ENCODE data around the gene VASH2.
"Not testable (repeated sequence)": the region's sequence is repeated elsewhere in the genome, so short reads cannot be mapped to it uniquely, and the experiment has no call there.

The VASH2 gene

GRCh38 chr1:212950243-212951125, at the start of gene VASH2:
VASH2 (plus strand) TSS chr1:212950541; CDS start chr1:212951543, 1,002 bp downstream.
- DNase-seq (ENCODE audit: low read depth, low spot score): peak; percentile 94

- DNase-seq (ENCODE audit: low read depth, low spot score): no peak
These were observed 49.1 kb upstream of the VASH2 start for GRCh38 chr1:212901290-212901689.

- no peak for DNase-seq (ENCODE audit: low read depth, low spot score)
These were observed 48.3 kb upstream of the VASH2 start for GRCh38 chr1:212902054-212902453.

- no peak for DNase-seq (ENCODE audit: low read depth, low spot score)
These were observed 46.7 kb upstream of the VASH2 start for GRCh38 chr1:212903664-212904063.

GRCh38 chr1:212908071-212908470, 42.3 kb upstream of the VASH2 start:
- DNase-seq (ENCODE audit: low read depth, low spot score): not testable (repeated sequence)

GRCh38 chr1:212908971-212909370, 41.4 kb upstream of the VASH2 start:
- no peak for DNase-seq (ENCODE audit: low read depth, low spot score)

DNA sequence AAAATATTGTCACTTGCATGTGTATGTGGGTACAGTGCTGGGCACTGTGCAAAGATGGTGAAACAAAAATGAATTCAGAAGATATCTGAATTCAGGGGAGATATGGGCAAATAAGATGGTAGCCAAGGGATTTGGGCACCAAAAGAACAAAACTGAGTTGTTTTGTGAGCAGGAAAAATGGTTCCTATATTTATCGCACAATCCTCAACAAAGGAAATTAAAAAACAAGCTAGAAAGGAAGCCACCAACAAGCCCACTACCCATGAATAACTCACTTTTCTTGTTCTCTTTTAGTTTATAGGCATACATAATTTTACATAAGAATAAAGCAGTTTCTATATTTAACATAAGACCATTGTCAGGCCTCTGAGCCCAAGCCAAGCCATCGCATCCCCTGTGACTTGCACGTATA, 40.7 kb upstream of the VASH2 start:
- peak; percentile 57 for DNase-seq (ENCODE audit: low read depth, low spot score)

GRCh38 chr1:212910213-212910612, 40.1 kb upstream of the VASH2 start:
- not testable (repeated sequence) for DNase-seq (ENCODE audit: low read depth, low spot score)

GRCh38 chr1:212913638-212914037, 36.7 kb upstream of the VASH2 start:
- not testable (repeated sequence) for DNase-seq (ENCODE audit: low read depth, low spot score)

- DNase-seq (ENCODE audit: low read depth, low spot score): not testable (repeated sequence)
These were observed 36.2 kb upstream of the VASH2 start for GRCh38 chr1:212914110-212914509.

DNA sequence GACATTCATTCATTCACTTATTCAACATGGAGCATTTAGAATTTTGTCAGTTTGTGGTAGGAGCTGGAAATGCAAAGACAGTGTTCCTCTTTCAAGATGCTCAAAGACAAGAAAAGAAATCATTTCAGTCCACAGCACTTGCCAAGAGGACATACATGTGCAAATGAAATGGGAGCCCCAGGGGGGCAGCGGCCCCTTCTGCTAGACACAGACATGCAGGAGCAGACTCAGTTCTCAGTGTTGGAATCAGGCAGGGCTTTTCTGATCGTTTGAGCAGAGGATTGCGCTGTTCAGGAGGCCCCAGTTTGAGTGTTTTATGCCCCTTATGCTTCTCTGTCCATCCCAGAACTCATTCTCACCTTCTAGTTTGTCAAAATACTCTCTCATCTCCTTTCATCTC, 35.6 kb upstream of the VASH2 start:
- peak; percentile 52 for DNase-seq (ENCODE audit: low read depth, low spot score)

GRCh38 chr1:212915245-212916091, 34.9 kb upstream of the VASH2 start:
- DNase-seq (ENCODE audit: low read depth, low spot score): peak; percentile 75

- DNase-seq (ENCODE audit: low read depth, low spot score): peak; percentile 92
These were observed 33.7 kb upstream of the VASH2 start for GRCh38 chr1:212916481-212917133.

- DNase-seq (ENCODE audit: low read depth, low spot score): no peak
These were observed 33.2 kb upstream of the VASH2 start for GRCh38 chr1:212917134-212917485.

- DNase-seq (ENCODE audit: low read depth, low spot score): no peak
These were observed 32.5 kb upstream of the VASH2 start for GRCh38 chr1:212917858-212918257.

- no peak for DNase-seq (ENCODE audit: low read depth, low spot score)
These were observed 31.5 kb upstream of the VASH2 start for GRCh38 chr1:212918824-212919223.

GRCh38 chr1:212920246-212920645, 30.1 kb upstream of the VASH2 start:
- no peak for DNase-seq (ENCODE audit: low read depth, low spot score)

DNA sequence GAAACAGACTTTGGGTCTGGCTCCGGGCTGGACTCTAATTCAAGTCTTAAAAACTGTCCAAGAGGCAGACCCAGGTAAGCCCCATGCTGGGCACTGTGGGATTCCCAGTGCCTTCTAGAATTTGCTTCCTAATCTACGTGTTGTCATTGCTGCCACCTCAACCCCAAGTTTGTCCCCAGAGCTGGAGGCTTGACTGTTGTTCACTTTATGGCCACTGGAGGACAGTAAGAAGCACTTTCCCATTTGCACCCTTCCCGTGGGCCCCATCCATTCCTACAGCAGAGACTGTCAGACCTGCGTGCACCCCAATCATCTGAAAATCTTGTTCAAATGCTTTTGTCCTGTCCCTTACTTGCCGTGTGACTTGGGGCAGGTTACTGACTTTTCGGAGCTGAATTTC, 29.4 kb upstream of the VASH2 start:
- no peak for DNase-seq (ENCODE audit: low read depth, low spot score)

GRCh38 chr1:212922016-212922415, 28.3 kb upstream of the VASH2 start:
- no peak for DNase-seq (ENCODE audit: low read depth, low spot score)

- DNase-seq (ENCODE audit: low read depth, low spot score): no peak
These were observed 24.0 kb upstream of the VASH2 start for GRCh38 chr1:212926372-212926771.

- DNase-seq (ENCODE audit: low read depth, low spot score): peak; percentile 92
These were observed 21.7 kb upstream of the VASH2 start for GRCh38 chr1:212928323-212929291.
